GM21717 (cell line): ENCODE data around the gene ATXN1.

Experiments
- ATAC-seq: cut with Tn5 transposase; IDR thresholded peaks from one replicate; pipeline ENCODE4 v1.9.1; 2021; ENCODE audit warnings: mild to moderate bottlenecking, moderate library complexity; ENCODE audit not compliant: unreplicated experiment

The ATXN1 gene

DNA sequence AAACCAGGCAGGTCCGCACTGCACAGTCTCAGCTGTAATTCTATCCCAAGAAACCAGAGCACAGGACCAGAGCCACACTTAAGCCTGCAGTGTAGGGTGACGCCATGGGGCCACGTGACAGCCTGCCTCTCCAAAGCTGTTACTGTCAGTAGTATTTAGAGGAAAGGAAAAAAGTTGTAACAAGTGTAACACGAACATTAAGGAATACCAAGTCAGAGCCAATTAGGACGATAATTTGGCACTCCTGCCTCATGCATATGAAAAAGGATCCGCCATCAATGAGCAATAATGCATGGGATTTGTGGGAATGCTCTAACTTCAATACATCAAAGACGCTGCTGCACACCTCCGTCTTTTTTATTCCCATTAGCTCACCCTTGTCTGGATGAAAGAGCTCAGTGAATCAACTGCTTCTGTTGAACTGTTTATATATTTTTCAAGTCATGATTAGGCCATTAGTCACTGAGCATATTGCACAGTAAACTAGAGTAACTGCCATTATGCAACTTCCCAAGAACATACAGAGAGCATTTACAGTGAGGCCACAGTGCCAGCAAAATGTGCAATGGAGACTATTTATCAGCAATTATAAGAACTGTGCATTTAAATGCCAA, 79.9 kb downstream of the ATXN1 start:
- no peak for ATAC-seq

DNA sequence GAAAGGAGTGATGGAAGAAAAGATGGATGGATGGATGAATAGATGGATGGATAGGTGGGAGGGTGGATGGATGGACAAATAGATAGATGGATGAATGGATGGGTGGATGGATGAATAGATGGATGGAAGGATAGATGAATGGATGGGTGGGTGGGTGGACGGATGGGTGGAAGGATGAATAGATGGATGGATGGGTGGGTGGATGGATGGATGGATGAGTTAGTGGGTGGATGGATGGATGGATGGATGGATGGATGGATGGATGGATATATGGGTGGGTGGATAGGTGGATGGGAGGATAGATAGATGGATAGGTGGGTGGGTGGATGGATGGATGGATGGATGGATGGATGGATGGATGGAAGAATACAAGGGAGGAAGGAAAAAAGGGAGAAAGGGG, 82.2 kb downstream of the ATXN1 start:
- no peak for ATAC-seq

DNA sequence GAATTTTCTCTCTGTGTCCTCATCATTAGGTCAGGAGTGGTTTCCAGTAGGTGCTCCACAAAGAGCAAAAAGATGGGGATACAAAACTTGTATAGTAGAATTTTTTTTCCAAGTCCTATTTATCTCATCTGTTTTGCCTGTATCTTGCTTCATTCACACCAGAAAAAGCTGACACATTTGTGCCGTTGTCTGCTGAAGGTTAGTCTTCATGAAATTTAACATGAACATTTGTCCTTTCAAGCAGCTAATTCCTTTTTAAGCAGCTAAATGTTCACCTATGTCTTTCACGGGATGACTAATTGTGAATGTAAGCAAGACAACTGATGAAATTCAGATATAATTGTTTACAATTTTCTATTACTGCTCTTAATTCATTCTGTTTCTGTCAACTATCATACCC, 83.8 kb downstream of the ATXN1 start:
- no peak for ATAC-seq

DNA sequence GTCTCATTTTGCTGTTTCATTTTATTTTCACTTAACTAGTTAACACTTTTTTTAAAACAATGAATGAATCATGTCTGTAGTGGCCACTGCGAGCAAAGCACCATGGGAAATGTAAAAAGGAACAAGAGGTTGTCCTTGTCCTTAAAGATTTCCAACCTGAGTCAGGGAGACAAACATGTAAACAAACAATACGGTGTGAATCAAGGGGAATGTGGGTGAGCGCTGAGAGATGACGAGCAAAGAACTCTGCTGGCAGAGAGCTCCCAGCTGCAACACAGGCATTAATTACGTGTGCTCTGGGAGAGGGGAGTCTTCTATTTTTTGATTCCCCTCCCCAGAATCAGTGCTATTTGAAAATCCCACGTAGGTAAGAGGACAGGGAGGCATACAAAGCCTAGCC, 84.3 kb downstream of the ATXN1 start:
- ATAC-seq = no peak

DNA sequence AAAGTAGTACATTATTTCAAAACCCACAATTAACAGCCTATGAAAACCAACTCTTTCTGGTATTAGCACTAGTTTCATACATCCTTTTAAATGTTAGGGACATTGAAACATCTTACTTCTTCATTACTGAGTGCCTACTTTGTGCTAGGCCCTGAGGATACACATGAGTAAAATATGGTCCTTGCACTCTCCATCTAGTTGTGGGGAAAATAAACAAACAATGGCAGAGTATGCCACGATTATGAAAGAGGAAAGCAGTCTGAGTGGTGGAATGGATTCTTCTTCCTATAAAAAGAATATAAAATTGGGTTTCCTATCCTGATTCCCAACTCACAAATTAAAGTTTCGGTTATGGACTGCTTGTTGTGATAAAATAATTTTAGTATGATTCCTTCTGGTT, 84.9 kb downstream of the ATXN1 start:
- no peak for ATAC-seq

DNA sequence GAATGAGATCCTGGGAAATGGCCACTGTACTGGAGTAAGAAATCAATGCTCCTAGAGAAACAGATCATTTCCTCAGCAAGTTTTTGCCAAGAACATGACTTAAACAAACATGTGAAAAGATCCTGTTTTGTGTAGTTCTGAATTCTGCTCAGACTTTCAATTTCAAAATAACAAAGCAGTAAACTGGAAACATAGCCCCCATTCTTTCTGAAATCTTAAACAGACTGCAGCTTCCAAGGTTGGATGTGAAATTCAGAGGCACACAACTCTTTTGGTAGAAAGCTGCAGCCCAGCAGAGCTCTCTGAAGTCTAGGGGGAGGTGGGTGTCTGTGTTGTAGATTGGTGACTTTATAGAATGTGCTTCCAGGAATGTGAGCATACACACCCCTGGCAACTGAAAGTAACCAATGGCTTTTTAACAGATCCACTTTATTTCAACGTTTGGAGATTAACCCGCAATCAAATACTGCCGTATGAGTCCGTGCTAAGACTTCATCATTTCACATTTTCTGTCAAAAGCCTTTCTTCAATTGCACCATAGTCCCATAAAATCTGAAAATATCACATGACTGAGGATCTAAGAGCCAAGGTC, 86.4 kb downstream of the ATXN1 start:
- no peak for ATAC-seq

DNA sequence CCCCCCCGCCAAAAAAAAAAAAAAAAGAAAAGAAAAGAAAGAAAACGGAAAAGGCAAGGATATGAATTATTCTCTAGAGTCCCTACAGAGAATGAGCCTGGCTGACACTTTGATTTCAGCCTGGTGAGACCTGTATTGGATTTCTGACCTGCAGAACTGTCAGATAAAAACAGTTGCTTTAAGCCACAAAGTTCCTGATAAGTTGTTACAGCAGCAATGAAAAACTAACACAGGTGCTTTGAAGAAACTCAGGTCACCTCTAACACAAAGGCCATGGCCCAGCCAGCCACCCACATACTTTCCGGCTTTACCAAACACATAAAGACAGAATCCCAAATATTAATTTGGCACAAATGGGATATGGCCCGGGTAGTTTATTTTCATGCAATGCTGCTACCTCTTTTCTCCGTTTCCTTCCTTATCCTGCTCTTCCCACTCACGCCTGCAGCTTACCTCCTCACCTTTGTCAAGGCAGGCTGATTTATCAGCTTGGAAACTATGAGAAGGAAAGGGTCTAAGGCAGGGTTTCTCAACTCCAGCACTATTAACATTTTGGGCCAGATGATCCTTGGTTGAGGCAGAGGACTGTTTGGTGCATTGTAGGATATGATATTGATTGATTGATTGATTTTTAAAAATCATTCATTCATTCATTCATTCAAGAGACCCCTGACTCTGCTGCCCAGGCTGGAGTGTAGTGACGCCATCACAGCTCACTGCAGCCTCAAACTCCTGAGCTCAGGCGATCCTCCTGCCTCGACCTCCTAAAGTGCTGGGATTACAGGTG, 88.1 kb downstream of the ATXN1 start:
- no peak for ATAC-seq

DNA sequence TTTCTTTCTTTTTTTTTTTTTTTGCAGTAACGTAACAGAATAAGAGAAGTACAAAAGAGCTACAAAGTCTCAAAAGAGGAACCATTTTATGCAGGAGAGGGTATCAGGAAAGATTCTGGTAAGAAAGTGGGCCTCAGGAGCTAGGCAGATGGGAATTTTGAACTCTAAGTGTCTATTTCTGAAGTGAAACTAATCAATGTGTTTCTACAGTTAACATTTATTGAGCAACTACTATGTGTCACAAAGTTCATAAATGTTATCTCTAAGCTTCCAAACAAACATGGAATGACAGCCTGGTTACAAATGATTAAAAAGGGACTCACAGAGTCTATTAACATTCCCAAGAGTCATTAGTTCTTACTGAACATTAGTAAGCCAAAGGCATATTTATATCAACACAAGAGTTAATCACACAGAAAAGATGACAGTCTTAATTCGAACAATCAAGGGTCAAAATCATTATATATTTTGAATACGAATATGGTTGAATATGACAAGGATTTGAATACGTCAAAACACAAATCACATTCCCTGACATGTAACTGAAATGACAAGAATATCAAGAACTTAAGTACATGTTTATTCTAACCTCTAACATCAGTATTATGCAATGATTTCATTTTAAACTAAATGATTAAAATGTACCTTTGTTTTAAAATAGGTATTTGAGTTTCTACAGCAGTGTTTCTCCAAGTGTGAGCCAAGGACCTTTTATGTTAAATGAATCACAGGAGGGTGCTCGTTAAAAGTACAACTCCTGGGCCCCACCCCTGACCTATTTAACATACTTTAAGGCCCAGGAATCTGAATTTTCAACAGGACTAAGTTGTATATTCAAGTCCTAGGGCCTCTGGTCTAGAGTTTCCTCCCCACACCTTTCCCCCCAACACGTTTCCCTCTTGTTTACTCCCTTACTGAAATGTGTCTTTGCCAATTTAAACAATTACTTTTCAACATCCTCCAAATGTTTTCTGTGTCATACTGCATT, 89.7 kb downstream of the ATXN1 start:
- no peak for ATAC-seq

DNA sequence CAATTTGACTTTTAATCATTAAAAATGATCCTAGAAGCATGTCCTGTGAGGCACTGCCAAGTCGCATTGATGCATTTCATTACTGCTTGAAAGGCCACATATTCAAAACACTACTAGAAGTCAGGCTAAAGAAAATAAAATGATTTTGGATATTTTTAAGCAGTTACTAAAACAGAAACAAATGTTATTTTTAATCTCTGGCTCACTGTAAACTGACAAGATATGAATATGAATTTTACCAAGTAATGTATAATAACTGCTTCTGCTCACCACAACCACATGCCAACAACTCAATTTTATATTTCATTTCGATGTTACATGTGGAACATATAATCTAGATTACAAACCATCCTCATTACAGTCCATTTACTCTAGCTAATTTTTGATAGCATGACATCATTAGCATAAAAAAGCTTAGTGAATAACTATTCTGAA, 90.6 kb downstream of the ATXN1 start:
- peak; percentile 52 for ATAC-seq

DNA sequence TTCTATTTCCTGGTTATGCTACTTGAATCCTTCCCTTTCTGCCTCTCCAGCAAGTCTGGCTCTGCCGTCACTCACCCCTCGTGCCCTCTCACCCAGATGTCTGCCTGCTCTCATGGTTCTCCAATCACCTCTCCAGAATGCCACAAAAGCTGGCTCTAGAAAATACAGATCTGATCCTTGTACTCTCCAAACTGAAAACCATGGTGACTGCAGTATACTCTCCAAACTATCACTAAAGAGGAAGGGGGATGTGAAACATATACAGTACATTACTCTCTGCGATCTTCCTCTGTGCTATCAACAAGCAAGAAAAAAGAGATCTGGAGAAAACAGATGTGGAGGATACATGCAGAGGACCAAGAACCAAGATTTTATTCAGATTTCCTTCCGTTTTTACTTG, 91.1 kb downstream of the ATXN1 start:
- ATAC-seq = peak; percentile 65

DNA sequence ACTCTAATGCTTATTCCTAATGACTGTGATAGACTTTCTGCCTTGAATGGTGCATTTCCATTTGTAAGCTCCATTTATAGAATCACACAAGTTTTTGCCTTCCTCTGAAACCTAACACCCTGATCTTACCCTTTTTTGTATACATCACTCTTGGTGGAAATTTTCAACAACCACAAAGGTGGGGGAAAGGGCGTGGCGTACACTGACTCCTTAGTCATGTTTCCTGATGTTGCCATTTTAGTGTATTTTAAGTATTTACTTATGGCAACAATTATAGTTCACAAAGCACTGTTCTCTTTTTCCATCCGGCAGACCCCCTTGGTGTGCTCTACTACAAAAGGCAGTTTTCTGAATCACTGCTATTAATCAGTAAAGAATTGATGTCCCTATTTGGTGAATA, 92.0 kb downstream of the ATXN1 start:
- ATAC-seq = peak; percentile 56

DNA sequence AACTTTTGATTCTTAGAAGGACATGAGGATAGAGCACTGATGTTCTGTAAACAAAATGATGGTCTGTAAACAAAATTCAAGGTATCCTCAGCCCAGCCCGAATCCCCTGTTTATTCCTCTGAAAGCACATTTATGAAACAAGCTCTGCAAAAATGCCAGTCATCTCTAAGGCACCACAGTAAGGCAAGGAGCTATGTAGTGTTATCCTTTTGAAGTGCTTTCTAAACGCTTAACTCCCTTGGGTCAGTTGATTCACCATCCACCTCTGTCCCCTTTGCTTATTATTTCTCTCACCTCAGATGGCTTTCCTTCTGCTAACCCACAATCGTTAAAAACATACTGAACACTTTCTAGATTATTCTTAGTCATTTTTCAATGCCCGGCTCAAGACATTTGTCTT, 93.8 kb downstream of the ATXN1 start:
- no peak for ATAC-seq

DNA sequence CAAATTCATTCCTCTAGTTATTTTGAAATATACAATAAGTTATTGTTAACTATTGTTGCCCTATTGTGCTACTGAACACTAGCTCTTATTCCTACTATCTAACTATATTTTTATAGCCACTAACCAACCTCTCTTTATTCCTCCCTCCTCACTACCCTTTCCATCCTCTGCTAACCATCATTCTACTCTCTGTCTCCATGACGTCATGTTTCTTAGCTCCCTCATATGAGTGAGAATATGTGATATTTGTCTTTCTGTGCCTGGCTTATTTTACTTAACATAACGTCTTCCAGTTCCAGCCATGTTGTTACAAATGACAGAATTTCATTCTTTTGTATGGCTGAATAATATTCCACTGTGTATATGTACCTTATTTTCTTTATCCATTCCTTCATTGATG, 95.3 kb downstream of the ATXN1 start:
- ATAC-seq = no peak

DNA sequence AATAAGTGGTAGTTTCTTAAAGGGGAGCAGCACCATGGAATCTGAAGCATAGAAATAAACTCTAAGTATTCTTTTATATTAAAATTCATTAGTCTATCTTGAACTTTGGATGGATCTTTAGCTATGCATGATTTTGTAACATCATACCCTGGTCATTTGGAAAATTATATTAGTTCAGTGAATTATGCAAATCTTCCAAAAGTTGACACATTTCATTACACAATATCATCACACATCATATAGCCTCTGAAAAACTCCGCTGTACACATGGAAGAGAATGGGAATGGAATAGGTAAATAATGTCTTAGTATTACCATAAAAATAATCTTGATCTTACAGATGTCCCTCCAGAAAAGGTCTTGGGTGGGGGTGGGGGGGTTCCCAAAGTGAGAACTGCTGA, 96.1 kb downstream of the ATXN1 start:
- no peak for ATAC-seq

DNA sequence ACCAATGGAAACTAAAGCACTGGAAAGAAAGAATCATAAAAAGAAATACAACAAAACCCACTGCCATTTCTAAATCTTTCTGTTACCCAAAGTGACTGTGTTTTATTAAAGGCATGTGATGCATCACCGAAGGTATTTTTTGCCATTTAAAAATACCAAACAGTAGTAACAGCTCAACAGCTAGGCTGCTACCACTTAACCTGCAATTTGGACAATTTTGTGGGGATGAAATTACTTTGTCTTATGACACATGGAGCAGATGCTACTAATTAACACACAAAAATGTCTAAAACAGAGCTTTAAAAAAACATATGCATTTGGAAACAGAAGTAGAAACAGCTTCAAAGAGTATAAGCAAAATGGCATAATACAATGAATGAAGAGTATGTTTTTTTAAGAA, 97.4 kb downstream of the ATXN1 start:
- no peak for ATAC-seq

DNA sequence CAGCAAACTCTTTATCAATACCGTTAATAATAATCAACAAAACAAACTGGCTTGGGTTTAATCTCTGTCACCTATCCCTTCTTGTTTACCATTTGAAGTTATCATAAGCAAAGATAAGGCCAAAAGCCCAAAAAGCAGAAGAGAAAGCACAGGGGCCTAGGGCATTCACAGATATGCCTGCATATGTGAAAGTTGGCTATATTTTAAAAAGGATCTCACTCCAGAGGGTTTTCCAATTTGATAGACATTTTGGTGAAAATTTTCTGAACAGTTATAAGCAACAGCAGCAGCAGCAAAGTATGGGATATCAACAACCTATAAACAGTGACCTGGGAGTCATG, 101.1 kb downstream of the ATXN1 start:
- ATAC-seq = no peak

DNA sequence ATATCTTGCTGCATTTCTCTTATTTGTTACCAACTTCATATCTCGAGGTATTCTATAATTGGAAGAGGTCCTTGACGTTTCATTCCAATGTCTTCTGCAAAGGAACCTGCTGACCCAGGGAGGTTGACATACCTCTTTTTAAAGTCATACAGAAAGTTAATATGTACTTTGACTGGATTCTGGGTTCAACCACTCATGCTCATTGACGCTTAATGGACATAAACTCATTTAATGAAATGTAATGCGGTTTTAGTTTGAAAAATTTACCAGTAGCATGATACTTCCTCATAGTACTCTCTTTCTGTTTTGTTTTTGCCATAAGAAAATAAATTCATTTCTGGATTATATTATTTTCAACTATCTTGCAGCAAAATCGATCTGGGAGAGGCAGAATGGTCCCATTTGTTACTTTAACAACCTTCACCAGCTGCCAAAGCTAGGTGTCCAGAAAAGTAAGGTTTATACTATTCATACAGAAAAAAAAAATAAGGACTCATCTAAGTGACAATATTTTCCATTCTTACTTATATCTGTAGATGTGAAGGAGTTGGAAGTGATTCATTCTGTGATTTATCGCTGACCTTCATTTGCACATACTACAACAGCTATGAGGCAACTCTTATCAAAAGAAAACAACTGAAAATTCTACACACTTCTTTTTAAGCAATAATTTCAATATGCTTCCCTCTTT, 101.6 kb downstream of the ATXN1 start:
- ATAC-seq = no peak

DNA sequence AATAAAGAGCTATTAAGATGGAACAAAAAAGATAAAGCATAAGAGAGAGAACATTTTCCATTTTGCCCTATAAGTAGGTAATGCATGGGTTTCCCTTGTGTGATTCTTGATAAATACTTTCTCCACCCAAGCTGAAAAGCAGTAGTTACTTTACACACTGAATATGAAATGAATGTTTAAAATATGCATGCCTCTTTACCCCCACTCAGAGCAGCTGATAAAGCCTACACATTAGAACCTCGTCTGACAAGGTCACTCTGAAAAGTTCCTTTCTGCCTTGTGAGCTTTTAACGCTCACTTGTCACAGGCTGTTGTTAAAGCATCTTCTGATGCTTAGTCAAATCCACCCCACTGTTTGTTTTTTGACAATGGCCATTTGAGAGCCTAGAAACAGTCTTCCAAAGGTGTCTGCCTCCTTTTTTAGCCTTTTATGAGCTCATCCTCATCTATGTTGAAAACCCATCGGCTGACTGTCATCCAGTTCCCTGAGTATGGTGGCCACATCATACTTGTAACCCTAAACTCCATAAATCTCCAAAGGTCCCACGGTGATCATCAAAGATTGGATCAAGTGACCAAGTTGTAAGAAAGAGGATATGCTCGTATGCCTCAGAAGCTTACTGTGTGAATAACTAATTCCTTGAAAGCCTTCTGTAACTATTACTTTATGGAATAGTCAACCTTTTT, 102.8 kb downstream of the ATXN1 start:
- ATAC-seq = no peak

DNA sequence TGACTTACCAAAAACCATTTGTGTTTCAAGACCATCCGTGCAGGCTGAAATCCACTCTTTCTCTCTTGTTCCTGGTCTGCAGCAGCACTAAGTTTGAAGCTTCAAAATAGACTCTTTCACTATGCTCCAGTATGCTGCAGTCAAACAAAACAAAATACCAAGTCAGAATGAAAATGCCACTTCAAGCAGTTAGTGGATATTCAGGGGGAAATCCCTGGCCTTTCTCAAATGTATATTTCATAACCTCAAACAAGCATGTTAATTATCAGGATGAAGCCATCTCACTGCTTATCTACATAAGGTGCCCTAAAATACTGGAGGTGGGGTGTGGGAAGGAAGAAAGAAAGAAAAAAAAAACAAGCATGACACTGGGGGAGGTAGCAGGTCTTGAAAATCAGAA, 103.5 kb downstream of the ATXN1 start:
- ATAC-seq = peak; percentile 60

DNA sequence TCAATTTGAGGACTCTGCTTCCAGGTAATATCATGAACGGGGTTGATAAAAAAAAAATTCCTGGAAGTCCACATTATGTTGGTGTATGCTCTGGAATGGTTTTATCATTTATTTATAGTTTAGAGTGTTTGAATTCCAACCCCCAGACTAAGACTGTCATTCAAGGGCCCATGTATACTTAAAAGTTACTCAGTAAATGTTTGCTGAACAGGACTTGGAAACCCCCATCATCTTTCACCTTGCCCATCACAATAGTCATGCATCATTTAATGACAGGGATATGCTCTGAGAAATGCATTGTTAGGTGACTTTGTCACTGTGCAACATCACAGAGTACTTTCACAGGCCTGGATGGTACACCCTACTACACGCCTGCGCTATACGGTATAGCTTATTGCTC, 104.8 kb downstream of the ATXN1 start:
- ATAC-seq = no peak
